Stimulated activated CD8-positive, alpha-beta memory T cell treated with anti-CD3 and anti-CD28 coated beads, Interleukin-7, amount 100 ng/mL, for 1 hour (primary cell): ENCODE measurements around the gene CDK5RAP2.
"Not testable (repeated sequence)": the region's sequence is repeated elsewhere in the genome, so short reads cannot be mapped to it uniquely, and the experiment has no call there.

Experiments
- DNase-seq, 2 donors: peaks; one replicate each; pipeline ENCODE4 v3.0.0-alpha.2; 2020; ENCODE audit warnings: low read depth in 2 of 2

Gene CDK5RAP2

DNA sequence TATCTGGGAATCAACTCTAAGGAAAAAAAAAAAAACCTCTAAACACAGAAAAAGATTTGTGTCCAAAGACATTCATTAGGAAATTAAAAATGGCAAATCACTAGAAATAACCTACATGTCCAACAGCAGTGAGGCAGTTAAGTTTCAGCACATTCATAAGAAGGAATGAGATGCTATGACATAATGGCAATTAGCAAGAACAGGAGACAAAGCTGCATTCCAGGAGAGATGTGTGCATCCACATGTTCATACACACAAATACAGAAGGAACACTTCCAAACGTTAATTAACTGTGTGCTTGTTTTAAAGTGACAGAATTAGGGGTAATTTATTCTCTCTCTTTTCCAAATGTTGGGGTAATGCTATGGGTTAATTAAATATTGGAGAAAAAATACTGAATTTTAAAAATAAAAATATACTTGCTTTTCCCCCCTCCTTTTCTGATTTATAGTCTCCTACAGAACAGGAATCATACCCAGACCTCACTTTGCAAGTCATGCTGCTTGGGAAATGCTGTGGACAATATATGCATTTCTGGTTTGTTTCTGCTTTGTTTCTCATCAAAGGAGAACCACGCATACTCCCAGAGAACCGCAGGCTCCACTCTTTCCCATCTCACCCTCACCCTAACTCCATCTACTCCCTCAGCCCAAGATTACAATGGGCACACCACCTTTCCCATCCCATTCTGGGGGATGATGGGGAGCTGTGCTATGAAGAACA is 114.1 kb downstream of the CDK5RAP2 start:
- DNase-seq: no peak

GRCh38 chr9:120464887-120465421 is 115.0 kb downstream of the CDK5RAP2 start:
- no peak for DNase-seq

GRCh38 chr9:120464176-120464886 is 115.6 kb downstream of the CDK5RAP2 start:
- DNase-seq: no peak

DNA sequence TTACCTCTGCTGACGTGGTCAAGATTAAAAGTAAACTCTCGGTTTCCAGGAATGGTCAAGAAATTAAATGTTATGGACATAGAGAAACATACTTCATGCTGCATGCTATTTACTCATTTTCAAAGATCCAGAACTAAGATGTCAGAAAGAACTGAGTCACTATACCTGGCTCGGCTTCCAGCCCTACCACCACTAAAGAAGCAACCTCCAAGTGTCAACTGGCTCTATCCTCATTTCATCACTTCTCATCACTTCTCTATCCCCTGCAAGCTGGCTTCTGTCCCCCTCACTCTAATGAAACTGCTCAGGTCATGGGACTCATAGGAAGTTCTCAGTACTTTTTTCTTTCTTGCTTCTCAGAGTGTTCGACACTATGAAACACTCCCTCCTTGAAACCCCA is 116.2 kb downstream of the CDK5RAP2 start:
- DNase-seq: no peak

GRCh38 chr9:120461677-120462076 is 118.3 kb downstream of the CDK5RAP2 start:
- DNase-seq: not testable (repeated sequence)

- DNase-seq: no peak
These were observed 123.7 kb downstream of the CDK5RAP2 start for GRCh38 chr9:120456218-120456617.

GRCh38 chr9:120454467-120454866 is 125.5 kb downstream of the CDK5RAP2 start:
- no peak for DNase-seq

- no peak for DNase-seq
These were observed 126.2 kb downstream of the CDK5RAP2 start for GRCh38 chr9:120453792-120454191.

- DNase-seq: no peak
These were observed 127.3 kb downstream of the CDK5RAP2 start for GRCh38 chr9:120452631-120453030.

DNA sequence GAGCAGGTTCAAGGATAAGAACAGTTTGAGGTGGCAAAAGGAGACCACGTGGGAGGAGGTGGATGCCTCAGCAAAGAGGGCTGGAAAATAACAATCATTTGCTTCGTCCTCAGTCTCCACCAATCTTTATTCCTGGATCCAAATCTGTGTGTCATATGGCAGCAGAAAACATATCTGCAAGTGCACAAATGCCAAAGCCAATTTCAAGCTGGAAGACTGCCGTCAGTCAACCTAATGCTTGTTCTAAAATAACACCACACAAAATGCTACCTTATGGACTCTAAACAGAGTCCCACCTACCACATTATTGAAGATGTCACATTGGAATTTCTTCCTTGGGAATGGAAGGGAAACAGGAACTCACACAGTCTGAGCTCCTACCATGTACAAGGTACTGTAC is 129.1 kb downstream of the CDK5RAP2 start:
- no peak for DNase-seq

GRCh38 chr9:120449566-120449965 is 130.4 kb downstream of the CDK5RAP2 start:
- no peak for DNase-seq

- no peak for DNase-seq
These were observed 131.9 kb downstream of the CDK5RAP2 start for GRCh38 chr9:120447959-120448500.

DNA sequence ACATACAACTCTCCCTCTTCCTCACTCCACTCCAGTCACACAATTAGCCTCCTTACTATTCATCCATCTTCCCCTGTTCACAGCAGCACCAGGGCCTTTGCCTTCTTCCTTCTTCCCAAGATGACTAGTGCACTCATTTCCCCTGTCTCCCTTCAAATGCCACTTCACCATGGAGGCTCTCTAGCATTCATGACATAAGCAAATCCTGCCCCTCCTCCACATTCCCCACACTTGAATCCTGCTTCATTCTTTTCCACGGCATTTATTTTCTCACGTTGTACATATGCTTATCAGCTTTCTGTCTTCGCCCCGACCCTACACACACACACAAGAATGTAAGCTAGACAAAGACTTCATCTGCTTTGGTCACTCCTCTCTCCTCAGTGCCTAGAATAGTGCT is 133.3 kb downstream of the CDK5RAP2 start:
- no peak for DNase-seq

- DNase-seq: no peak
These were observed 136.0 kb downstream of the CDK5RAP2 start for GRCh38 chr9:120443976-120444375.

- no peak for DNase-seq
These were observed 136.5 kb downstream of the CDK5RAP2 start for GRCh38 chr9:120443489-120443888.

DNA sequence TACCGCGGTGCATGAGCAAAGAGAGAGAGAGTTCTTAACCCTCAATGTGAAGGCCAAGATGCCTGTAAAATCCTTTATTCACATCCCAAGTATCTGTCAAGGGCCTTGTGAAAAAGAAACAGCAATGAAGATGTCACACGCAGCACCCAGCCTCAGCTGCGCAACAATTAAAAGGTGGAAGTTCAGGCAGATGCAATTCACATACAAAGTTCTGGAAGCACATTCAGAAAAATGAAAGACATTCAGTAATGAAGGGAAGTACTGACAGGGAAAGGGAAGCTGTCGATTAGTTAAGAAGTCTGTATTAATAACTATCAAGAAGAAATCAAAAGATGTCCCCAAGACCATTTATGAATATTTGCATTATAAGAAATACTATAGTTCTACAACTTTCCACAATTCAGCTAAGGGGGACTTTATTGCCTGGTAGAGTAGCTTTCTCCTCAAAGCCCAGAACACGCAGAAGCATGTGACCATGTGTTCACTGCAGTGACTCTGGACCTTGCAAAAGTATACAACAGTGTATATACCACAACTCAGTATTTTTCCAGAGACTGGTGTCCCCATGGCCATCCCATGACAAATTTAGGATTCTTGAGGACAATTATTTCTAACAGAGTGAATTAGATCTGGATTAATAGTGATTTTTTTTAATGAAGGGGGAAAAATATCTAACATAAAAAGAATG is 137.5 kb downstream of the CDK5RAP2 start:
- no peak for DNase-seq

DNA sequence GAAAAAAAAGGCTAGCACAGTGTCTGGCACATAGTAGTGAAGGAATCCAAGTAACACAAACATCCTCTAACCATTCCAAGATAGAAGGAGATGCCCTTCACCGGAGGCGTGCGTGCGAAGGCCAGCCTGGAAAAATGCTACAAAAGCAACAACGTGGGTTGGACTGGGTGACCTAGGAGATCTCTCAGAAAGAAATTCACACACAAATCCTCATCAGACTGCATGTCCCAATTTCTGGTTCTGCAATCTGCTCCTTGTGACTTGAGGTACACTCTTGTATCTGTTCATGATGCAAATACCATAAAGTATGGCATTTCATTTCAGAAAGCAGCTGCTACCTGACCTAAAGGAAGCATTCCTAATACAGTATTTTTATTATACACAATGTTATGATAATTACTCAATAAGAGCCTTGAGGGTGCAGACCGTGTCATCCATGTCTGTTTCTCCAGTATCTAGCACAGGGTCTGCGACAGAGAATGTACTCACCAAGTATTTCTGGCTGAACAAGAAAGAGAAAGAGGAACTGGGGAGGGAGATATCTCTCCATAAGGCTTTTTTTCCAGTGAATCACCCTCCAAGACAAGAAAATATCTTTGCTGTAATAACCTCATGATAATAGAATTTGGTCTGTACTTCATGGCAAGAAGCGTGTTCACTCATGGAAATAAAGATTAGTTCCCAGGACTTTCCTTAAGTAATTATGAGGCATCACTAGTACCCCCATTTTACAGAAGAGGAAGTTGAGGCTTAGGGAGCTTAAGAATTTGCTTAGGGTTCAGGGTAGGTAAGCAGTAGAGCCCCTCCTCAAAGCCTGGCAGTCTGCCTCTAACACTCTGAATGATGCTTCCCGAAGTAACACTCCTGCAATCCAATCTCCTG is 138.3 kb downstream of the CDK5RAP2 start:
- no peak for DNase-seq

GRCh38 chr9:120440791-120441190 is 139.2 kb downstream of the CDK5RAP2 start:
- no peak for DNase-seq

- DNase-seq: no peak
These were observed 140.0 kb downstream of the CDK5RAP2 start for GRCh38 chr9:120439926-120440325.

DNA sequence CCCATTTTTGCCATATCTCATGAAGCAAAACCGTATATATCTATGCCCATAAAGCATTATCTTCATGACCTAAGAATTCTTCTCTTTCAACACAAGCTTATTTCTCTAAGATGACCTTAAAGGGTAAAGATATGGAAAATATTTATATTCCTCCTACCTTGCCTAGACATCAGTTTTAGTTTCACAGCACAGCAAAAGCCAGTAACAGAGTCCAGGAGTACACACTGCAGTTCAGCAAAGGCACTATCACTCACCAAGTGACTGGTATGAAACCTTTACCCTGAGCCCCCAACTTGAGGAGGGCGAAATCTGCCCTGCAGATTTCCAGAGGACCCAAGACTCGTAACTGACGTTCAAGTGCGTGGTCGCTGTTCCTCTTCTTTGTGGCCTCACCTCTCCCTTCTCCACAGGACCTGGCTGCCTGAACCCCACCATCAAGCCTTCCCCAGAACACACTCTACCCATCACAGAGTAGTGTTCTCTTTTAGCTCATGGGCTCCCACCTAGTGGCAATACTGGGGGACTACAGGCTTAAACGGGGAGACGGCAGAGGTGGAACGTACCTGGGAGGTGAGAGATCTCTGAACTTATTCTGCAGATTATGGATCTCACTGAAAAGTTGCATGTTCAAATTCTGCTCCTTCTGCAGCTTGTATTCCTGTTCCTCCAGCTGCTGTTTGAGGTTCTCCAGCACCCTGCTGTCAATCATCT is 141.0 kb downstream of the CDK5RAP2 start:
- DNase-seq: no peak

- no peak for DNase-seq
These were observed 141.9 kb downstream of the CDK5RAP2 start for GRCh38 chr9:120438111-120438510.
